Measurements from ENCODE around the gene NTHL1. TPM values are rescaled to one million over a fixed set of nuclear protein-coding genes. Genes with fewer than 3 reads are reported as not detected.

The NTHL1 gene
- polyA plus RNA-seq, 3 donors = 9.2 to 22.4 (median 9.6) TPM

DNA sequence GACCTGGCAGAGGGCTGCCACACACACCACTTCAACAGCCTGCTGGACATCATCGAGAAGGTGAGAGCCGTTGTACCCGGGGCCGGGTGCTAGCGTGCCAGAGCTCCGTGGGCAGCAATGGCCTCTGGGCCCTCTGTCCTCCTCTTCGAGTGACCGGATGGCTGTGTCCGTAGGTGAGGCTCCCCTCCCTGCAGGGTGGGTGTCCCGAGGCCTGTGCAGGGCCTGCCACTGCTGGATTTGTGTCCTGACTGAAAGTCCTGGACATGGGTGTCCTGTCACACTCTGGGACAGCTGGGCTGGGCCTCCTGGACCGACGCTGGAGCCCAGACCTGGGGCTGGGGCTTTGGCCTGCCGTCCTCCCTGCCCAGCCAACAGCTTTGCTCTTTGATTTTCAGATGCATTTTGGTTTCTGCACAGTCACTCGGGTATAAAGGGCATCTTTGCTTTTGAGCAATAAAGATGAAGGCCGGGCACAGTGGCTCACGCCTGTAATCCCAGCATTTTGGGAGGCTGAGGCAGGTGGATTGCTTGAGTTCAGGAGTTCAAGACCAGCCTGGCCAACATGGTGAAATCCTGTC lies 16.8 kb upstream of the NTHL1 start:
- H3K27ac ChIP-seq (ENCODE audit: low read depth in 1 of 2, low read length in 2 of 2) = no peak overlapping the region
- peaks cover 0 to 1% (median 0%) of the 10 kb centered on the region in 3 donors for H3K27me3 Mint-ChIP-seq (ENCODE audit: low read depth in 3 of 3)
- H3K9ac ChIP-seq (ENCODE audit: insufficient read depth, low read length, poor library complexity, severe bottlenecking) = no peak overlapping the region
- no peaks in the 10 kb centered on the region for H4K20me1 ChIP-seq (ENCODE audit: insufficient read depth, low read length)
- H3K9me3 Mint-ChIP-seq = peaks cover 0 to 4% (median 0%) of the 10 kb centered on the region in 7 donors
- H3K4me3 ChIP-seq (replicated peaks in 1 of 3; ENCODE audit: low read depth in 2 of 3, low read length in 3 of 3) = no peak overlapping the region
- H3K9me3 ChIP-seq (replicated peaks in 1 of 2; ENCODE audit: control insufficient read depth in 1 of 2, insufficient read depth in 1 of 2, low read length in 2 of 2) = no peaks in the 10 kb centered on the region
- intact Hi-C loops (cut with micrococcal nuclease) = no loop called here
- TF ChIP-seq, protein P1, sequence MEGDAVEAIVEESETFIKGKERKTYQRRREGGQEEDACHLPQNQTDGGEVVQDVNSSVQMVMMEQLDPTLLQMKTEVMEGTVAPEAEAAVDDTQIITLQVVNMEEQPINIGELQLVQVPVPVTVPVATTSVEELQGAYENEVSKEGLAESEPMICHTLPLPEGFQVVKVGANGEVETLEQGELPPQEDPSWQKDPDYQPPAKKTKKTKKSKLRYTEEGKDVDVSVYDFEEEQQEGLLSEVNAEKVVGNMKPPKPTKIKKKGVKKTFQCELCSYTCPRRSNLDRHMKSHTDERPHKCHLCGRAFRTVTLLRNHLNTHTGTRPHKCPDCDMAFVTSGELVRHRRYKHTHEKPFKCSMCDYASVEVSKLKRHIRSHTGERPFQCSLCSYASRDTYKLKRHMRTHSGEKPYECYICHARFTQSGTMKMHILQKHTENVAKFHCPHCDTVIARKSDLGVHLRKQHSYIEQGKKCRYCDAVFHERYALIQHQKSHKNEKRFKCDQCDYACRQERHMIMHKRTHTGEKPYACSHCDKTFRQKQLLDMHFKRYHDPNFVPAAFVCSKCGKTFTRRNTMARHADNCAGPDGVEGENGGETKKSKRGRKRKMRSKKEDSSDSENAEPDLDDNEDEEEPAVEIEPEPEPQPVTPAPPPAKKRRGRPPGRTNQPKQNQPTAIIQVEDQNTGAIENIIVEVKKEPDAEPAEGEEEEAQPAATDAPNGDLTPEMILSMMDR (IDR thresholded peaks at IDR 0.05) = no peak
- peaks cover 66 to 90% of the 10 kb centered on the region in 2 donors for H3K36me3 ChIP-seq (replicated peaks in 1 of 2; ENCODE audit: control insufficient read depth in 1 of 2, insufficient read depth in 2 of 2, low read length in 2 of 2)
- H3K4me1 ChIP-seq (ENCODE audit: control insufficient read depth in 1 of 2, insufficient read depth in 2 of 2, low read length in 2 of 2) = no peaks in the 10 kb centered on the region
- H3K27ac Mint-ChIP-seq = no peak overlapping the region
- H3K79me2 ChIP-seq (ENCODE audit: insufficient read depth, low read length) = no peaks in the 10 kb centered on the region
- peaks cover 62 to 90% of the 10 kb centered on the region in 2 donors for H3K36me3 Mint-ChIP-seq
- H3K4me3 Mint-ChIP-seq = no peak overlapping the region
- DNase-seq = no peak
- H2AFZ ChIP-seq (ENCODE audit: insufficient read depth, low read depth, low read length, poor library complexity, severe bottlenecking) = no peak overlapping the region
- H3K4me2 ChIP-seq (replicated peaks; ENCODE audit: extremely low read depth, low read length, poor library complexity, severe bottlenecking) = no peak overlapping the region
- no peaks in the 10 kb centered on the region for H3K27me3 ChIP-seq (ENCODE audit: control insufficient read depth in 2 of 2, insufficient read depth in 2 of 2, low read length in 2 of 2)
- WGBS (ENCODE audit: insufficient coverage) = 94% methylated on average over 16 of the region's 16 CpGs
- H3K4me1 Mint-ChIP-seq = no peaks in the 10 kb centered on the region

DNA sequence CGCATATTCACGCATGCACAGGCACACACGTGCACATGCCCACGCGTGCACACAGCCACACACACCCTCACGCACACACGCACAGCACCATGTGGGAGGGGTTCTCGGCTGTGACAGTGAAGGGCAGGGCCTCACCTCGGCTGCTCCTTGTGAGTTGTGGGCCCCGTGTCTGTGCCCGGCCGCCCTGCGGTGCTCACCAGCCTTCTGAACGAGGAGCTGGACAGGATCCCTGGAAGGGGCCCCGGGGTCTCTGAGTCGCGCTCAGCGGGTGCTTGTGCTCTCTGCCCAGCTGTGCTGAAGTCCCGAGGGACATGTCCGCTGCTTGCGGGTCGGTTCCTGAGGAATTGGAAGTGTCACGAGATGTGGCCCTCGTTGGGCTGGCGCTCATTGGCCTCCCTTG lies 16.2 kb upstream of the NTHL1 start:
- intact Hi-C loops (cut with micrococcal nuclease) = no loop called here
- Histone ChIP-seq H3K4me2 (replicated peaks; ENCODE audit: extremely low read depth, low read length, poor library complexity, severe bottlenecking) (no peak overlapping the region), H3K79me2 (ENCODE audit: insufficient read depth, low read length) (no peaks in the 10 kb centered on the region), H3K4me1 (ENCODE audit: control insufficient read depth in 1 of 2, insufficient read depth in 2 of 2, low read length in 2 of 2) (no peaks in the 10 kb centered on the region), H3K27ac (ENCODE audit: low read depth in 1 of 2, low read length in 2 of 2) (no peak overlapping the region), H3K27me3 (ENCODE audit: control insufficient read depth in 2 of 2, insufficient read depth in 2 of 2, low read length in 2 of 2) (no peaks in the 10 kb centered on the region), H3K9me3 (replicated peaks in 1 of 2; ENCODE audit: control insufficient read depth in 1 of 2, insufficient read depth in 1 of 2, low read length in 2 of 2) (no peaks in the 10 kb centered on the region), H3K4me3 (replicated peaks in 1 of 3; ENCODE audit: low read depth in 2 of 3, low read length in 3 of 3) (no peak overlapping the region), H3K9ac (ENCODE audit: insufficient read depth, low read length, poor library complexity, severe bottlenecking) (no peak overlapping the region), H4K20me1 (ENCODE audit: insufficient read depth, low read length) (no peaks in the 10 kb centered on the region), H3K36me3 (replicated peaks in 1 of 2; ENCODE audit: control insufficient read depth in 1 of 2, insufficient read depth in 2 of 2, low read length in 2 of 2) (peaks cover 66 to 89% of the 10 kb centered on the region in 2 donors), H2AFZ (ENCODE audit: insufficient read depth, low read depth, low read length, poor library complexity, severe bottlenecking) (no peak overlapping the region)
- TF ChIP-seq, protein P1 (IDR thresholded peaks at IDR 0.05) = no peak
- no peaks in the 10 kb centered on the region for H3K4me1 Mint-ChIP-seq
- WGBS (ENCODE audit: insufficient coverage) = 94% methylated on average over 20 of the region's 25 CpGs
- H3K27ac Mint-ChIP-seq = peak overlapping the region in 3 of 7 donors; percentile 7 to 70 (median 57)
- H3K36me3 Mint-ChIP-seq = peaks cover 58 to 88% of the 10 kb centered on the region in 2 donors
- no peak overlapping the region for H3K4me3 Mint-ChIP-seq
- peaks cover 0 to 4% (median 0%) of the 10 kb centered on the region in 7 donors for H3K9me3 Mint-ChIP-seq
- peaks cover 0 to 1% (median 0%) of the 10 kb centered on the region in 3 donors for H3K27me3 Mint-ChIP-seq (ENCODE audit: low read depth in 3 of 3)
- no peak for DNase-seq
